ENCODE data around the gene FASTK.
A peak's percentile ranks its signal among the peaks of the same experiment; 100 is the strongest.

Gene FASTK

GRCh38 chr7:151107882-151108281 is 27.3 kb upstream of the FASTK start:
- DNase-seq (ENCODE audit: low read depth) = no peak
- TF ChIP-seq CTCF (conservative IDR thresholded peaks at IDR 0.05; ENCODE audit: control insufficient read depth, insufficient read depth, low read depth, low read length) = no peak
- no peak overlapping the region for H3K4me3 ChIP-seq (ENCODE audit: control insufficient read depth, low read depth, low read length)

GRCh38 chr7:151104411-151105235 is 24.0 kb upstream of the FASTK start:
- TF ChIP-seq CTCF (conservative IDR thresholded peaks at IDR 0.05; ENCODE audit: control insufficient read depth, insufficient read depth, low read depth, low read length) = no peak
- H3K4me3 ChIP-seq (ENCODE audit: control insufficient read depth, low read depth, low read length) = no peak overlapping the region
- peak; percentile 92 for DNase-seq (ENCODE audit: low read depth)

GRCh38 chr7:151103973-151104372 is 23.4 kb upstream of the FASTK start:
- TF ChIP-seq CTCF (conservative IDR thresholded peaks at IDR 0.05; ENCODE audit: control insufficient read depth, insufficient read depth, low read depth, low read length) = no peak
- DNase-seq (ENCODE audit: low read depth) = no peak
- H3K4me3 ChIP-seq (ENCODE audit: control insufficient read depth, low read depth, low read length) = no peak overlapping the region

- no peak for TF ChIP-seq CTCF (conservative IDR thresholded peaks at IDR 0.05; ENCODE audit: control insufficient read depth, insufficient read depth, low read depth, low read length)
- H3K4me3 ChIP-seq (ENCODE audit: control insufficient read depth, low read depth, low read length) = no peak overlapping the region
- DNase-seq (ENCODE audit: low read depth) = no peak
Observed at GRCh38 chr7:151102991-151103390, 22.4 kb upstream of the FASTK start.

- DNase-seq (ENCODE audit: low read depth) = no peak
- TF ChIP-seq CTCF (conservative IDR thresholded peaks at IDR 0.05; ENCODE audit: control insufficient read depth, insufficient read depth, low read depth, low read length) = no peak
- no peak overlapping the region for H3K4me3 ChIP-seq (ENCODE audit: control insufficient read depth, low read depth, low read length)
Observed at GRCh38 chr7:151101621-151102396, 21.2 kb upstream of the FASTK start.

- no peak for DNase-seq (ENCODE audit: low read depth)
- TF ChIP-seq CTCF (conservative IDR thresholded peaks at IDR 0.05; ENCODE audit: control insufficient read depth, insufficient read depth, low read depth, low read length) = no peak
- no peak overlapping the region for H3K4me3 ChIP-seq (ENCODE audit: control insufficient read depth, low read depth, low read length)
Observed at GRCh38 chr7:151100921-151101320, 20.3 kb upstream of the FASTK start.

All from fibroblast of mammary gland (primary cell).